OCI-LY1 (cell line): Measurements from ENCODE around the gene NPW.

ENCODE experiments used
- EZH2 ChIP-seq: fragments of 200-600 bp; sonication (generic), shearing (Covaris generic); IDR thresholded peaks from 2 replicates; pipeline ENCODE4 v1.8.0; 2017; ENCODE audit warnings: borderline replicate concordance, mixed run types, mild to moderate bottlenecking, antibody characterized with exemption, low read length, moderate library complexity, mixed read lengths
- TF ChIP-seq, protein P1 (sequence below): fragments of 200-600 bp; sonication (generic), shearing (Covaris generic); IDR thresholded peaks from 2 replicates; pipeline ENCODE4 v1.5.1; 2017; ENCODE audit warnings: mild to moderate bottlenecking, antibody characterized with exemption, low read length, moderate library complexity, mixed read lengths

DNA sequence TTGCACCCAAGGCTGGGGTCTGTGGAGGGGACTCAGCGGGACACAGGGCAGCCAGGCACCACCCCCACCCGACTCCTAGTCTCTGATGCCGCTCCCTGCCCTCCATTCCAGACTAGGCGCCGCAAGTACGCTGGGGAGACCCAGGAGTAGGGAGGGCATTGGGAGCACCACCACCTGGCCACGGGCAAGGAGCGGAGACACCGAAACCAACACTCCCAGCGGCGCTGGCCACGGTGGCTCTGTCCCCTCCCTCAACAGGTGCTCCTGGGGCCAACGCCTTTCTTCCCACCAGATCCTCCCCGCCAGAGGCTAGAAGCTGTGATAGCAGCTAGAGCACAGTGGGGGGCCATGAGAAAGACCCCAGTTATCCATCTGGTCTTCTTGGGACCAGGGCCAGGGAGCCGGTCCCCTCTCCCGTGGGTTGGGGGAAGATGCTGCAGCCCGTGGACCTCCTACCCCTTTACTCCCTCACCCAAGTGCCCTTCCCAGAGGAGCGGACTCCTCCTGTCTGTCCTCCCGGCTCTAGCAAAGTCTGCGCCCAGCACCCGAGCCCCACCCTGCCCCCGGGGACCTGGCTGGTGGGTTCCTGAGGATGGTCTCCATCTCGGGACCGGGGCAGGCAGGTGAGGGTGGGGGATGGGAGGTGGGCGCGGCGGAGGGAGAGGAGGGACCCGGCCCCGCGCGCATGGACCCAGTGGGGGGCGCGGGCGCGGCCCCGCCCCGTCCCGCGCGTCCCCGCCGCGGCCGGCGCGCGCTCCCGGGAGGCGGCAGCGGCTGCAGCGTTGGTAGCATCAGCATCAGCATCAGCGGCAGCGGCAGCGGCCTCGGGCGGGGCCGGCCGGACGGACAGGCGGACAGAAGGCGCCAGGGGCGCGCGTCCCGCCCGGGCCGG, 30.1 kb upstream of the NPW start, which contains the start of gene SYNGR3:
- no peak for TF ChIP-seq EZH2
- TF ChIP-seq, protein P1, sequence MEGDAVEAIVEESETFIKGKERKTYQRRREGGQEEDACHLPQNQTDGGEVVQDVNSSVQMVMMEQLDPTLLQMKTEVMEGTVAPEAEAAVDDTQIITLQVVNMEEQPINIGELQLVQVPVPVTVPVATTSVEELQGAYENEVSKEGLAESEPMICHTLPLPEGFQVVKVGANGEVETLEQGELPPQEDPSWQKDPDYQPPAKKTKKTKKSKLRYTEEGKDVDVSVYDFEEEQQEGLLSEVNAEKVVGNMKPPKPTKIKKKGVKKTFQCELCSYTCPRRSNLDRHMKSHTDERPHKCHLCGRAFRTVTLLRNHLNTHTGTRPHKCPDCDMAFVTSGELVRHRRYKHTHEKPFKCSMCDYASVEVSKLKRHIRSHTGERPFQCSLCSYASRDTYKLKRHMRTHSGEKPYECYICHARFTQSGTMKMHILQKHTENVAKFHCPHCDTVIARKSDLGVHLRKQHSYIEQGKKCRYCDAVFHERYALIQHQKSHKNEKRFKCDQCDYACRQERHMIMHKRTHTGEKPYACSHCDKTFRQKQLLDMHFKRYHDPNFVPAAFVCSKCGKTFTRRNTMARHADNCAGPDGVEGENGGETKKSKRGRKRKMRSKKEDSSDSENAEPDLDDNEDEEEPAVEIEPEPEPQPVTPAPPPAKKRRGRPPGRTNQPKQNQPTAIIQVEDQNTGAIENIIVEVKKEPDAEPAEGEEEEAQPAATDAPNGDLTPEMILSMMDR, result no peak
